Loucy (cell line): Measurements from ENCODE around the gene ZNF286A.
"Not testable (repeated sequence)": the region's sequence is repeated elsewhere in the genome, so short reads cannot be mapped to it uniquely, and the experiment has no call there.

ENCODE experiments used
- H2AFZ ChIP-seq: fragments of 200-600 bp; sonication (generic); 2 replicates; pipeline ENCODE4 v1.6.0; 2016; ENCODE audit warnings: antibody characterized with exemption, mild to moderate bottlenecking, low read length, moderate library complexity
- H3F3A ChIP-seq: fragments of 200-600 bp; 2 replicates; pipeline ENCODE4 v1.6.0; 2016; ENCODE audit warnings: antibody characterized with exemption, low read depth, mild to moderate bottlenecking
- H3K27me3 ChIP-seq: fragments of 200-600 bp; sonication (generic); 2 replicates; pipeline ENCODE4 v1.6.1; 2014; ENCODE audit warnings: low read length, mild to moderate bottlenecking; ENCODE audit not compliant: insufficient read depth, poor library complexity, severe bottlenecking
- H3K36me3 ChIP-seq: fragments of 200-600 bp; sonication (generic); 2 replicates; pipeline ENCODE4 v1.6.1; 2016; ENCODE audit warnings: low read length; ENCODE audit not compliant: insufficient read depth
- H3K4me1 ChIP-seq: fragments of 200-600 bp; sonication (generic); 2 replicates; pipeline ENCODE4 v1.5.1; 2014; ENCODE audit warnings: low read length, mild to moderate bottlenecking; ENCODE audit not compliant: insufficient read depth, poor library complexity, severe bottlenecking
- H3K4me2 ChIP-seq: fragments of 200-600 bp; sonication (generic); 2 replicates; pipeline ENCODE4 v1.6.0; 2014; ENCODE audit warnings: antibody characterized with exemption, low read length, low read depth, mild to moderate bottlenecking; ENCODE audit not compliant: poor library complexity, severe bottlenecking
- H3K4me3 ChIP-seq: fragments of 200-600 bp; sonication (generic); 2 replicates; pipeline ENCODE4 v1.5.1; 2014; ENCODE audit warnings: low read length, mild to moderate bottlenecking, mixed read lengths; ENCODE audit not compliant: poor library complexity, severe bottlenecking
- H3K79me2 ChIP-seq: fragments of 200-600 bp; sonication (generic); 2 replicates; pipeline ENCODE4 v1.6.1; 2014; ENCODE audit warnings: low read length; ENCODE audit not compliant: insufficient read depth
- H3K9ac ChIP-seq: fragments of 200-600 bp; sonication (generic); 2 replicates; pipeline ENCODE4 v1.6.0; 2014; ENCODE audit warnings: mild to moderate bottlenecking, low read depth, low read length, moderate library complexity; ENCODE audit not compliant: poor library complexity, severe bottlenecking
- H3K9me2 ChIP-seq: fragments of 200-600 bp; sonication (generic); replicated peaks from 2 replicates; pipeline ENCODE4 v1.6.1; 2016; ENCODE audit warnings: low read depth, low read length, mixed read lengths
- H3K9me3 ChIP-seq: fragments of 200-600 bp; sonication (generic); 2 replicates; pipeline ENCODE4 v1.6.1; 2014; ENCODE audit warnings: mild to moderate bottlenecking, antibody characterized with exemption, low read length, low read depth; ENCODE audit not compliant: insufficient read depth
- H4K20me1 ChIP-seq: fragments of 200-600 bp; sonication (generic); 2 replicates; pipeline ENCODE4 v1.6.0; 2014; ENCODE audit warnings: antibody characterized with exemption, low read length, mild to moderate bottlenecking; ENCODE audit not compliant: insufficient read depth, poor library complexity, severe bottlenecking
- EZH2phosphoT487 ChIP-seq: fragments of 200-600 bp; IDR thresholded peaks from 2 replicates; pipeline ENCODE4 v1.6.1; 2018; ENCODE audit warnings: antibody characterized with exemption, mild to moderate bottlenecking, moderate library complexity, borderline replicate concordance
- TF ChIP-seq, protein P1 (sequence below): fragments of 200-600 bp; sonication (generic); conservative IDR thresholded peaks from 2 replicates; pipeline ENCODE4 v1.5.1; 2014; ENCODE audit warnings: mild to moderate bottlenecking, antibody characterized with exemption, low read length

The ZNF286A gene

DNA sequence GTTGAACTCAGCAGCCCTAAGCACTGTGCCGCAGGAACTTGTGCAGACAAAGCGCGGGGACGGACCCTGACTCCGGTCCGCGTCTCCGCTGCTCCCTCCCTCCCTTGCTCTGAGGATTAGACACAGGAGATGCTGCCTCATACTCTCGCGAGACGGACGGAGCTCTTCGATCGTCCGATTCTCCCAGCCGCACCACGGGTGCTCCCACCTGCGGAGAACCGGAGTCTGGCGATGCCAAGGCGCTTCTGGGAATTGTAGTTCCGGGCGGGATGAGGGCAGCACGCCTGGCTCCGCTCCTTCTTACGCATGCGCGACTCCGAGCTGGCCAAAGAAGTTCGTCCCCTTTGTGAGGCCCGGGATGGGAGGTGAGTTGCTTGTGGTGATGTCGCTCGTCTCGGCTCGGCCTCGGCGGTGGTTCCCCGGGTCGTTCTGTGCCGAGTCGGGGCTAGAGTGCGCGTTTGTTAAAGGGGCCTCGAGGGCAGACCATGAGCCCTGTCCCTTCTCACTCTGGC, at the start of gene ZNF286A:
Gene ZNF286A, plus strand, starts transcription at position 340 of the 512 bp plus-strand sequence. CDS start 578 bp downstream, outside the sequence.
- not testable (repeated sequence) for H3K36me3 ChIP-seq, H3K9me3 ChIP-seq, H3K27me3 ChIP-seq, H4K20me1 ChIP-seq, H3K79me2 ChIP-seq, H3K9me2 ChIP-seq, H3F3A ChIP-seq, H3K4me1 ChIP-seq
- Histone ChIP-seq H3K4me2 (peak within 1 kb of the TSS; percentile 51), H3K4me3 (peak within 1 kb of the TSS; percentile 70), H2AFZ (peak within 1 kb of the TSS; percentile 87), H3K9ac (peak within 1 kb of the TSS; percentile 48)

- no peak overlapping the region for H2AFZ ChIP-seq
- no peaks in the 10 kb centered on the region for H3F3A ChIP-seq
- peaks cover 13% of the 10 kb centered on the region for H3K4me1 ChIP-seq
- no peak for TF ChIP-seq EZH2phosphoT487
- TF ChIP-seq, protein P1, sequence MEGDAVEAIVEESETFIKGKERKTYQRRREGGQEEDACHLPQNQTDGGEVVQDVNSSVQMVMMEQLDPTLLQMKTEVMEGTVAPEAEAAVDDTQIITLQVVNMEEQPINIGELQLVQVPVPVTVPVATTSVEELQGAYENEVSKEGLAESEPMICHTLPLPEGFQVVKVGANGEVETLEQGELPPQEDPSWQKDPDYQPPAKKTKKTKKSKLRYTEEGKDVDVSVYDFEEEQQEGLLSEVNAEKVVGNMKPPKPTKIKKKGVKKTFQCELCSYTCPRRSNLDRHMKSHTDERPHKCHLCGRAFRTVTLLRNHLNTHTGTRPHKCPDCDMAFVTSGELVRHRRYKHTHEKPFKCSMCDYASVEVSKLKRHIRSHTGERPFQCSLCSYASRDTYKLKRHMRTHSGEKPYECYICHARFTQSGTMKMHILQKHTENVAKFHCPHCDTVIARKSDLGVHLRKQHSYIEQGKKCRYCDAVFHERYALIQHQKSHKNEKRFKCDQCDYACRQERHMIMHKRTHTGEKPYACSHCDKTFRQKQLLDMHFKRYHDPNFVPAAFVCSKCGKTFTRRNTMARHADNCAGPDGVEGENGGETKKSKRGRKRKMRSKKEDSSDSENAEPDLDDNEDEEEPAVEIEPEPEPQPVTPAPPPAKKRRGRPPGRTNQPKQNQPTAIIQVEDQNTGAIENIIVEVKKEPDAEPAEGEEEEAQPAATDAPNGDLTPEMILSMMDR: no peak
- H3K9me2 ChIP-seq: no peaks in the 10 kb centered on the region
- H3K9me3 ChIP-seq: no peaks in the 10 kb centered on the region
- H3K4me3 ChIP-seq: no peak overlapping the region
- no peaks in the 10 kb centered on the region for H3K79me2 ChIP-seq
- H4K20me1 ChIP-seq: no peaks in the 10 kb centered on the region
- no peaks in the 10 kb centered on the region for H3K27me3 ChIP-seq
- no peak overlapping the region for H3K4me2 ChIP-seq
- H3K9ac ChIP-seq: no peak overlapping the region
- H3K36me3 ChIP-seq: no peaks in the 10 kb centered on the region
Observed at GRCh38 chr17:15649861-15650421, 49.6 kb upstream of the ZNF286A start.

DNA sequence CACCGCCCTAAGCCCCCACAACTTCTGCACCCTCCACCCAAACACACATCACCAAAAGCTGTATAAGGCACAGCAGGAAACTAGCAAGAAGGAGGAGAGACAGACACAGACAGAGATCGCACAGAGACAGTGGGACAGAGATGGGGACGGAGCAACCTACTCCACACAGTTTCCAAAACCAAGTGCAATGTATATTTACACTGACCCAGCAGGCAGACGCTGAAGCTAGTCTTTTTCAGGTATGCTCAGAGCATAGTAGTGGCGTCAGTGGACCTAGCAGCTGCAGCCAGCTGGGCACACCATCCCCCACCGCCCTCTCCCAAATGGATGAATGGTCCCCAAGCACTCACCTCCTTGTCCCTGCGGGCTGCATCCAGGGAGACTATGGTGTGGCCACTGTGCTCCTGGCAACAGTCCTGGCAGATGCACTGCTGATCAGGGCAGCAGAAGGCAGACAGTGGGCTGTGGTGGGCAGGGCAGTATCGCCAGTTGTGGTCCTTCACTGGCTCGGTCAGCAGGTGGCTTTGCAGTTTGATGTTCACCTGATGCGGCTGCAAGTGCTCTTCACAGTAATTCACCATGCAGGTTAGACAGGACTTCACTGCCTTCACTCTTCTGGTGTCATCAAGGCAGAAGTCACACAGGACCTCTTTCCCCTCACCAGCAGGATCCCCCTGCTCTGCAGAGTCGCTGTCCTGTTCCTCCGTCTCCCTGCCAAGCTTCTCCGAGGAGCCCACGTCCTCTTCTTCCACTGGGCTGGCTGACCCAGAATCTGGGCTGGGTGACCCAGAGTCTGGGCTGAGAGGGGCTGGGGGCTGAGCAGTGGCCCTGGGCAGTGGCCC, 48.6 kb upstream of the ZNF286A start:
- peaks cover 13% of the 10 kb centered on the region for H3K4me1 ChIP-seq
- peak overlapping the region; percentile 32; the same call in 1 of the 2 replicates for H2AFZ ChIP-seq
- H3K27me3 ChIP-seq: no peaks in the 10 kb centered on the region
- TF ChIP-seq EZH2phosphoT487: no peak
- TF ChIP-seq, protein P1: no peak
- H4K20me1 ChIP-seq: no peaks in the 10 kb centered on the region
- no peaks in the 10 kb centered on the region for H3K36me3 ChIP-seq
- no peaks in the 10 kb centered on the region for H3K9me3 ChIP-seq
- no peaks in the 10 kb centered on the region for H3K79me2 ChIP-seq
- peak overlapping the region; percentile 75 for H3K4me2 ChIP-seq
- H3K4me3 ChIP-seq: peak overlapping the region; percentile 49
- H3K9me2 ChIP-seq: no peaks in the 10 kb centered on the region
- H3K9ac ChIP-seq: peak overlapping the region; percentile 30
- H3F3A ChIP-seq: no peaks in the 10 kb centered on the region
